HG02588 (cell line): ENCODE results near the gene DNAJC25.

Experiments
- ATAC-seq: cut with Tn5 transposase; IDR thresholded peaks from one replicate; pipeline ENCODE4 v1.9.1; 2021; ENCODE audit warnings: mild to moderate bottlenecking, moderate library complexity; ENCODE audit not compliant: unreplicated experiment

The DNAJC25 gene

GRCh38 chr9:111627260-111627963 is 3.7 kb upstream of the DNAJC25 start:
- no peak for ATAC-seq

- no peak for ATAC-seq
Measured at GRCh38 chr9:111628411-111628810, 2.7 kb upstream of the DNAJC25 start.

GRCh38 chr9:111630182-111630963 is 761 bp upstream of the DNAJC25 start:
- peak; percentile 23 for ATAC-seq

GRCh38 chr9:111630964-111631213 is 245 bp upstream of the DNAJC25 start:
- ATAC-seq: no peak

GRCh38 chr9:111632060-111632459 is 926 bp downstream of the DNAJC25 start:
- no peak for ATAC-seq

GRCh38 chr9:111632695-111633388 is 1.7 kb downstream of the DNAJC25 start:
- ATAC-seq: no peak

- ATAC-seq: no peak
Measured at GRCh38 chr9:111633389-111633736, 2.2 kb downstream of the DNAJC25 start.

- ATAC-seq: no peak
Measured at GRCh38 chr9:111634860-111635259, 3.7 kb downstream of the DNAJC25 start.

GRCh38 chr9:111637421-111637950 is 6.4 kb downstream of the DNAJC25 start:
- no peak for ATAC-seq

- no peak for ATAC-seq
Measured at GRCh38 chr9:111644195-111644772, 13.2 kb downstream of the DNAJC25 start.

GRCh38 chr9:111645806-111646205 is 14.7 kb downstream of the DNAJC25 start:
- no peak for ATAC-seq

GRCh38 chr9:111646417-111646816 is 15.3 kb downstream of the DNAJC25 start:
- ATAC-seq: no peak

GRCh38 chr9:111648066-111648465 is 16.9 kb downstream of the DNAJC25 start:
- no peak for ATAC-seq

GRCh38 chr9:111649016-111649415 is 17.9 kb downstream of the DNAJC25 start:
- no peak for ATAC-seq

GRCh38 chr9:111657051-111657450 is 25.9 kb downstream of the DNAJC25 start:
- no peak for ATAC-seq

GRCh38 chr9:111658943-111659342 is 27.8 kb downstream of the DNAJC25 start:
- ATAC-seq: no peak

- ATAC-seq: no peak
Measured at GRCh38 chr9:111659691-111660090, 28.6 kb downstream of the DNAJC25 start.

GRCh38 chr9:111661150-111661801 is 30.1 kb downstream of the DNAJC25 start, which contains the start of gene GNG10:
GNG10 (plus strand) TSS chr9:111661605; CDS start chr9:111661635, 30 bp downstream.
- peak; percentile 83 for ATAC-seq

GRCh38 chr9:111661802-111662521 is 30.8 kb downstream of the DNAJC25 start:
- ATAC-seq: peak; percentile 37
